OCI-LY3 (cell line): ENCODE measurements around the gene COA3.
A peak's percentile ranks its signal among the peaks of the same experiment; 100 is the strongest.

Experiments used
- H2AFZ ChIP-seq: fragments of 200-600, 300-600 bp; shearing (Covaris generic); 2 replicates; pipeline ENCODE4 v1.6.0; 2014; ENCODE audit warnings: antibody characterized with exemption, low read depth, low read length
- H3K27ac ChIP-seq: fragments of 200-600, 300-600 bp; sonication (generic); 2 replicates; pipeline ENCODE4 v1.5.1; 2014; ENCODE audit warnings: mild to moderate bottlenecking, low read length, moderate library complexity, mixed read lengths
- H3K27me3 ChIP-seq: fragments of 200-600, 300-600 bp; sonication (generic); 2 replicates; pipeline ENCODE4 v1.6.1; 2014; ENCODE audit warnings: low read depth, low read length, mixed read lengths
- H3K36me3 ChIP-seq: fragments of 200-600, 300-600 bp; sonication (generic); replicated peaks from 2 replicates; pipeline ENCODE3; 2014; ENCODE audit warnings: low read depth, low read length, mixed read lengths
- H3K4me1 ChIP-seq: fragments of 300-600, 200-600 bp; sonication (generic); 2 replicates; pipeline ENCODE4 v1.6.1; 2014; ENCODE audit warnings: low read length, mixed read lengths
- H3K4me2 ChIP-seq: fragments of 200-600, 300-600 bp; sonication (generic); 2 replicates; pipeline ENCODE4 v1.6.1; 2014; ENCODE audit warnings: low read length, mixed read lengths
- H3K4me3 ChIP-seq: fragments of 300-600, 200-600 bp; sonication (generic); 2 replicates; pipeline ENCODE4 v1.5.1; 2014; ENCODE audit warnings: antibody characterized with exemption, mild to moderate bottlenecking, low read length, moderate library complexity
- H3K79me2 ChIP-seq: fragments of 300-600, 200-600 bp; shearing (Covaris generic); 2 replicates; pipeline ENCODE4 v1.6.1; 2014; ENCODE audit warnings: mild to moderate bottlenecking, low read length, mixed read lengths
- H3K9ac ChIP-seq: fragments of 300-600, 200-600 bp; shearing (Covaris generic); 2 replicates; pipeline ENCODE4 v1.6.0; 2014; ENCODE audit warnings: mild to moderate bottlenecking, low read length, moderate library complexity
- H3K9me3 ChIP-seq: fragments of 200-600, 300-600 bp; shearing (Covaris generic); 2 replicates; pipeline ENCODE4 v1.6.1; 2014; ENCODE audit warnings: low read length, mixed read lengths; ENCODE audit not compliant: insufficient read depth
- H4K20me1 ChIP-seq: fragments of 200-600, 300-600 bp; sonication (generic); 2 replicates; pipeline ENCODE4 v1.6.1; 2016; ENCODE audit warnings: low read length, mixed read lengths; ENCODE audit not compliant: insufficient read depth
- CTCF ChIP-seq: fragments of 200-600, 300-600 bp; sonication (generic); IDR thresholded peaks from 2 replicates; pipeline ENCODE4 v1.5.1; 2014; ENCODE audit warnings: antibody characterized with exemption, low read length, low read depth
- EZH2phosphoT487 ChIP-seq: fragments of 200-600 bp; shearing (Covaris generic); IDR thresholded peaks from 2 replicates; pipeline ENCODE4 v1.6.1; 2018; ENCODE audit warnings: antibody characterized with exemption, mixed run types, low read depth

Gene COA3

DNA sequence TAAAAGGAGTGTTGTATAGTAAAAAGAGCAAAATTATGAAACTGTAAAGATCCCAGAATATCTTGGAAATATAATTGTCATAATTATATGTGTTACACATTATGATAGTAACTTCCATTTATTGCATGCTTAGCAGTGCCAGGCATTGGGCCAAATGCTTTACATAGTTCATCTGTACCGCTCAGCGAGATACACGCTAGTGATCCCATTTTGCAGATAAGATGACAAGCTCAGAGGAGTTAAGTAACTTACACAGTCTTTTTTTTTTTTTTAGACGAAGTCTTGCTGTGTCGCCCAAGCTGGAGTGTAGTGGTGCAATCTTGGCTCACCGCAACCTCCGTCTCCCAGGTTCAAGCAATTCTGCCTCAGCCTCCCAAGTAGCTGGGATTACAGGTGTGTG lies 46.9 kb downstream of the COA3 start:
- Histone ChIP-seq H3K4me2 (no peak overlapping the region), H3K36me3 (no peaks in the 10 kb centered on the region), H3K4me1 (peaks cover 9% of the 10 kb centered on the region), H3K4me3 (no peak overlapping the region), H2AFZ (no peak overlapping the region), H4K20me1 (no peaks in the 10 kb centered on the region), H3K27ac (no peak overlapping the region), H3K27me3 (no peaks in the 10 kb centered on the region), H3K79me2 (no peaks in the 10 kb centered on the region), H3K9ac (no peak overlapping the region), H3K9me3 (no peaks in the 10 kb centered on the region)
- TF ChIP-seq CTCF: no peak
- TF ChIP-seq EZH2phosphoT487: no peak

DNA sequence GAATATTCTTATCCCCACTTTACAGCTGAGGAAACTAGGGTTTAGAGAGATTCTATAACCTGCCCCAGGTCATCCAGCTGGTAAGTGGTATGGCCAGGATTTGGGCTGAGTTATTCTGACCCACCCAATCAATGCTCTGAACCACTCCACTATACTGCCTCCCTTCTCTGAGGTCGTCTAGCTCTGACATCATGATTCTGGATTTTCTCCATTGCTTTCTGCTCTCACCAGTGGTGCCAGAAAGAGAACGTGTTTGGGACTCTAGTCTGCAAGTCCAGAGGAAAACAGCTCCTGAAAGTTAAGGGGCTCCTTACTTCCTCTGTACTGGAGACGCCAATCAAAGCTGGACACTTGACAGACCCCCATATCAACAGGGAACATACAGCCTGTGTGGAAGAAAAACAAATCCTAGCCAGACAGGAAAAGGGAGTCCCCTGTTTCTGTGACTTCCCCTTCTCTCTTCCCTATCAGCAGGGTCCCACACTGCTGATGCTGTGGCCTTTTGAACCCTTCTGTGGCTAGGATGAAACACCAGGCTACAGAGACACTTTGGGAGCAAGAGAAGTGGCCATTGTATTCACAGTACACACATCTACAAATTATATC lies 47.7 kb downstream of the COA3 start:
- Histone ChIP-seq H4K20me1 (no peaks in the 10 kb centered on the region), H3K36me3 (no peaks in the 10 kb centered on the region), H2AFZ (no peak overlapping the region), H3K27me3 (no peaks in the 10 kb centered on the region), H3K27ac (no peak overlapping the region), H3K79me2 (no peaks in the 10 kb centered on the region), H3K9ac (no peak overlapping the region), H3K9me3 (no peaks in the 10 kb centered on the region), H3K4me2 (peak overlapping the region; percentile 29), H3K4me1 (peaks cover 9% of the 10 kb centered on the region), H3K4me3 (no peak overlapping the region)
- TF ChIP-seq CTCF: no peak

GRCh38 chr17:42748908-42749798 lies 49.4 kb downstream of the COA3 start:
- Histone ChIP-seq H3K27ac (no peak overlapping the region), H3K36me3 (no peaks in the 10 kb centered on the region), H3K4me1 (peaks cover 15% of the 10 kb centered on the region), H3K9me3 (peaks cover 4% of the 10 kb centered on the region; the same call in 1 of the 2 replicates), H3K27me3 (no peaks in the 10 kb centered on the region), H2AFZ (no peak overlapping the region), H4K20me1 (no peaks in the 10 kb centered on the region), H3K4me3 (no peak overlapping the region), H3K4me2 (no peak overlapping the region), H3K9ac (no peak overlapping the region), H3K79me2 (peaks cover 4% of the 10 kb centered on the region)
- no peak for TF ChIP-seq EZH2phosphoT487
- TF ChIP-seq CTCF: no peak

- TF ChIP-seq CTCF: no peak
- no peak for TF ChIP-seq EZH2phosphoT487
- Histone ChIP-seq H3K27me3 (no peaks in the 10 kb centered on the region), H2AFZ (no peak overlapping the region), H3K79me2 (peaks cover 12% of the 10 kb centered on the region), H3K4me1 (peaks cover 23% of the 10 kb centered on the region), H3K27ac (no peak overlapping the region), H3K9ac (no peak overlapping the region), H3K9me3 (peaks cover 4% of the 10 kb centered on the region; the same call in 1 of the 2 replicates), H3K36me3 (no peaks in the 10 kb centered on the region), H3K4me2 (no peak overlapping the region), H3K4me3 (no peak overlapping the region), H4K20me1 (no peaks in the 10 kb centered on the region)
Observed at GRCh38 chr17:42748202-42748907, 50.1 kb downstream of the COA3 start.
